Gastroesophageal sphincter (tissue), 4 donors: ENCODE data around the gene DPP7. TPM values are rescaled to one million over a fixed set of nuclear protein-coding genes. Genes with fewer than 3 reads are reported as not detected.

Source experiments
- ATAC-seq: fragments of 150-250 bp; one replicate; pipeline ENCODE4 v1.9.1; 2016; ENCODE audit warnings: mild to moderate bottlenecking, moderate library complexity
- H3K27ac ChIP-seq, 4 donors: fragments of 200-600 bp; sonication (generic) in 3 of 4; 1 replicate in 3 of 4; 2 replicates in 1 of 4; pipeline ENCODE4 v1.5.1; 2016 to 2019
- H3K27me3 ChIP-seq: fragments of 200-600 bp; sonication (generic); one replicate; pipeline ENCODE4 v1.5.1; 2019
- H3K36me3 ChIP-seq, 2 donors: fragments of 200-600 bp; sonication (generic); one replicate each; pipeline ENCODE4 v1.5.1; 2019; ENCODE audit warnings: control low read depth in 1 of 2
- H3K4me1 ChIP-seq, 3 donors: fragments of 200-600 bp; sonication (generic); 1 replicate in 2 of 3; 2 replicates in 1 of 3; pipeline ENCODE4 v1.5.1; 2016 to 2019; ENCODE audit warnings: control low read depth in 2 of 3
- H3K4me3 ChIP-seq, 2 donors: fragments of 200-600 bp; sonication (generic); one replicate each; pipeline ENCODE4 v1.5.1; 2019; ENCODE audit warnings: mild to moderate bottlenecking in 1 of 2, moderate library complexity in 1 of 2
- H3K9me3 ChIP-seq, 3 donors: fragments of 200-600 bp; sonication (generic); one replicate each; pipeline ENCODE4 v1.5.1; 2017 to 2019; ENCODE audit warnings: control low read depth in 2 of 3
- EP300 ChIP-seq: sonication (generic); formaldehyde crosslinking; IDR thresholded peaks from one replicate; pipeline ENCODE4 v1.6.1; 2017; ENCODE audit warnings: antibody characterized with exemption, mild to moderate bottlenecking
- POLR2A ChIP-seq, 2 donors: fragments of 450-650 bp; IDR thresholded peaks; one replicate each; pipeline ENCODE4 v1.6.1; 2017; ENCODE audit warnings: antibody characterized with exemption in 2 of 2, mild to moderate bottlenecking in 2 of 2, moderate library complexity in 1 of 2
- POLR2AphosphoS5 ChIP-seq: sonication (generic); formaldehyde crosslinking; IDR thresholded peaks from one replicate; pipeline ENCODE4 v1.6.1; 2017; ENCODE audit warnings: antibody characterized with exemption
- WGBS, 2 donors: methylation state at CpG; one replicate each; pipeline ENCODE4 v1.1.5; 2018; ENCODE audit warnings: low coverage in 1 of 2; 5-methylcytosine and 5-hydroxymethylcytosine counted together
- total RNA-seq, 4 donors: library from RNA; depleted of rRNA; stranded (reverse); fragments of >200 nt; gene quantifications; one replicate each; pipeline ENCODE4 v1.1.0, GENCODE V29; 2016
- TF ChIP-seq, protein P1 (sequence below), 4 experiments: fragments of 200-600 bp in 2 of 4; fragments of 450-650 bp in 2 of 4; sonication (generic) in 1 of 4; IDR thresholded peaks; one replicate each; pipeline ENCODE4 v1.5.1; 2017 to 2019; ENCODE audit warnings: antibody characterized with exemption in 4 of 4, mild to moderate bottlenecking in 2 of 4, moderate library complexity in 2 of 4

Gene DPP7
- total RNA-seq, 4 donors from 2014 or later: 74.5 to 124 (median 111) TPM

DNA sequence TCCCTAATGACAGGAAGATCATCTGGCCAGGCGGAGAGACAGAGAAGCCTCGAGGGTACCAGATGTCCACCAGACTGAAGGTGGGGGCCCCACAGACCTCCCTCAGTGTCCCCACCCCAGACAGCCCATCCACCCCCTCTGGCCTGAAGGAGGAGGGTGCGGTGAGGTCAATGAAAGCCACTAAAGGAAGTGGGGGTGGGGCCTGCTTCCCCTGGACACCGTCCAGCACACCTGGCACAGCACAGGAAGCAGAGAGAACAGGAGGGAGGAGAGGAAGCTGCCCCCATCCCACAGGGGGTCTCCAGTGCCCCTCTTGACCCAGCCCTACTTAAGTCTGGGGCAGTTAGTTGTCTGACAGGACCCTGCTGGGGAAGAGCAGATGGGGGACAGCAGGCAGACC is 44.1 kb upstream of the DPP7 start:
- Histone ChIP-seq H3K4me1 (peaks cover 0 to 40% (median 21%) of the 10 kb centered on the region in 3 donors), H3K4me3 (no peak overlapping the region), H3K27ac (no peak overlapping the region), H3K27me3 (peaks cover 96% of the 10 kb centered on the region), H3K36me3 (no peaks in the 10 kb centered on the region), H3K9me3 (no peaks in the 10 kb centered on the region)
- 0 to 7% methylated on average over 1 to 2 of the region's 4 CpGs for WGBS, 2 donors
- TF ChIP-seq, protein P1, sequence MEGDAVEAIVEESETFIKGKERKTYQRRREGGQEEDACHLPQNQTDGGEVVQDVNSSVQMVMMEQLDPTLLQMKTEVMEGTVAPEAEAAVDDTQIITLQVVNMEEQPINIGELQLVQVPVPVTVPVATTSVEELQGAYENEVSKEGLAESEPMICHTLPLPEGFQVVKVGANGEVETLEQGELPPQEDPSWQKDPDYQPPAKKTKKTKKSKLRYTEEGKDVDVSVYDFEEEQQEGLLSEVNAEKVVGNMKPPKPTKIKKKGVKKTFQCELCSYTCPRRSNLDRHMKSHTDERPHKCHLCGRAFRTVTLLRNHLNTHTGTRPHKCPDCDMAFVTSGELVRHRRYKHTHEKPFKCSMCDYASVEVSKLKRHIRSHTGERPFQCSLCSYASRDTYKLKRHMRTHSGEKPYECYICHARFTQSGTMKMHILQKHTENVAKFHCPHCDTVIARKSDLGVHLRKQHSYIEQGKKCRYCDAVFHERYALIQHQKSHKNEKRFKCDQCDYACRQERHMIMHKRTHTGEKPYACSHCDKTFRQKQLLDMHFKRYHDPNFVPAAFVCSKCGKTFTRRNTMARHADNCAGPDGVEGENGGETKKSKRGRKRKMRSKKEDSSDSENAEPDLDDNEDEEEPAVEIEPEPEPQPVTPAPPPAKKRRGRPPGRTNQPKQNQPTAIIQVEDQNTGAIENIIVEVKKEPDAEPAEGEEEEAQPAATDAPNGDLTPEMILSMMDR (IDR thresholded peaks at IDR 0.05): no peak
- TF ChIP-seq POLR2A (IDR thresholded peaks at IDR 0.05): no peak
- TF ChIP-seq POLR2AphosphoS5: no peak
- no peak for TF ChIP-seq EP300
- ATAC-seq: no peak

- peaks cover 0 to 32% (median 15%) of the 10 kb centered on the region in 3 donors for H3K4me1 ChIP-seq
- peaks cover 91% of the 10 kb centered on the region for H3K27me3 ChIP-seq
- no peaks in the 10 kb centered on the region for H3K36me3 ChIP-seq
- TF ChIP-seq POLR2AphosphoS5 (no peak), EP300 (no peak), POLR2A (IDR thresholded peaks at IDR 0.05) (no peak)
- ATAC-seq: no peak
- H3K9me3 ChIP-seq: no peaks in the 10 kb centered on the region
- 16 to 48% methylated on average over 4 to 6 of the region's 19 CpGs for WGBS, 2 donors
- no peak overlapping the region for H3K27ac ChIP-seq
- no peak overlapping the region for H3K4me3 ChIP-seq
These were observed 43.3 kb upstream of the DPP7 start for GRCh38 chr9:137157618-137158415.

DNA sequence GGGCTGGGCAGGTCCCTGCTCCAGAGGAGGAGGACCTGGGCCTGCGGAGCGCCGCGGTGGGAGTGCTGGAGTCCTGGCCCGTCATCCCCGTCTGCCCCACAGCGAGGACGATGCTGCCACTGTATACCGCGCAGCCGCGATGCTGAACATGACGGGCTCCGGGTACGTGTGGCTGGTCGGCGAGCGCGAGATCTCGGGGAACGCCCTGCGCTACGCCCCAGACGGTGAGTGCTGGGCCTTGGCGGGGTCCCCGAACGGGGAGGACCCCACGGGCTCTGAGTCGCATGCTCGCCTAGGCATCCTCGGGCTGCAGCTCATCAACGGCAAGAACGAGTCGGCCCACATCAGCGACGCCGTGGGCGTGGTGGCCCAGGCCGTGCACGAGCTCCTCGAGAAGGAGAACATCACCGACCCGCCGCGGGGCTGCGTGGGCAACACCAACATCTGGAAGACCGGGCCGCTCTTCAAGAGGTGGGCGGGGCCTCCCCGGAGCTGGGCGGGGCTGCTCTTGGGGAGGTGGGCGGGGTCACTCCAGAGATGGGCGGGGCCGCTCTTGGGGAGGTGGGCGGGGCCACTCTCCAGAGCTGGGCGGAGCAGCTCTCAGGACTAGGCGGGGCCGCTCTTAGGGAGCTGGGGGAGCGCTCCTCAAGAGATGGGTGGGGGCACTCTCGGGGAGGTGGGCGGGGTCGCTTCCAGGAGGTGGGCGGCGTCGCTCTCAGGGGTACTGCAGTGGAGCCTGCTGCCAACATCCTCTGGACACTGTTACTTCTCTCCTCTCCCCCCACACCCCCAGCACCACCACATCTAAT is 42.2 kb upstream of the DPP7 start:
- WGBS, 2 donors: no CpG with 5 or more reads among the region's 65 CpGs
- Histone ChIP-seq H3K27ac (no peak overlapping the region), H3K4me1 (peaks cover 0 to 21% (median 6%) of the 10 kb centered on the region in 3 donors), H3K4me3 (peak overlapping the region in 1 of 2 donors; percentile 7), H3K9me3 (no peaks in the 10 kb centered on the region), H3K27me3 (peaks cover 81% of the 10 kb centered on the region), H3K36me3 (no peaks in the 10 kb centered on the region)
- ATAC-seq: peak; percentile 42
- no peak for TF ChIP-seq POLR2A (IDR thresholded peaks at IDR 0.05)
- no peak for TF ChIP-seq POLR2AphosphoS5
- no peak for TF ChIP-seq EP300
- TF ChIP-seq, protein P1 (IDR thresholded peaks at IDR 0.05): no peak

DNA sequence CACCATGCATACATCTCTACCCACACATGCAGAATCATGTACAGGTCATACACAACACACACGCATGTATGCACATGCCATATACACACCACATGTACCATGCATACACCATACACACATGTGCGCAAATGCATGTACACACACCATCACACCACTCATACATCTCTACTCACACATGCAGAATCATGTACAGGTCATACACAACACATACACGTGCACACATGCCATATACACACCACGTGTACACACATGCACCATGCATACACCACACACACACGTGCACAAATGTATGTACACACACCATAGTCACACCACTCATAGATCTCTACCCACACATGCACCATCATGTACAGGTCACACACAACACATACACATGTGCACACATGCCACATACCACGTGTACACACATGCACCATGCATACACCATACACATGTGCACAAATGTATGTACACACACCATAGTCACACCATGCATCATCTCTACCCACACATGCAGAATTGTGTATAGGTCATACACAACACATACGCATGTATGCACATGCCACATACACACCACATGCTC is 38.4 kb upstream of the DPP7 start:
- no peak for ATAC-seq
- H3K9me3 ChIP-seq: no peaks in the 10 kb centered on the region
- no peaks in the 10 kb centered on the region for H3K36me3 ChIP-seq
- peaks cover 0 to 13% (median 6%) of the 10 kb centered on the region in 3 donors for H3K4me1 ChIP-seq
- H3K27ac ChIP-seq: no peak overlapping the region
- peaks cover 78% of the 10 kb centered on the region for H3K27me3 ChIP-seq
- 81 to 91% methylated on average over 6 to 7 of the region's 7 CpGs for WGBS, 2 donors
- TF ChIP-seq, protein P1 (IDR thresholded peaks at IDR 0.05): no peak
- H3K4me3 ChIP-seq: no peak overlapping the region
